ENCODE results near the gene TRMT2A. TPM values are rescaled to one million over a fixed set of nuclear protein-coding genes. Genes with fewer than 3 reads are reported as not detected.

The TRMT2A gene
- polyA plus RNA-seq, 1 donor (not counting 4 experiments of a cell fraction or from before 2014, with no cell fraction given), result 18.3 TPM

DNA sequence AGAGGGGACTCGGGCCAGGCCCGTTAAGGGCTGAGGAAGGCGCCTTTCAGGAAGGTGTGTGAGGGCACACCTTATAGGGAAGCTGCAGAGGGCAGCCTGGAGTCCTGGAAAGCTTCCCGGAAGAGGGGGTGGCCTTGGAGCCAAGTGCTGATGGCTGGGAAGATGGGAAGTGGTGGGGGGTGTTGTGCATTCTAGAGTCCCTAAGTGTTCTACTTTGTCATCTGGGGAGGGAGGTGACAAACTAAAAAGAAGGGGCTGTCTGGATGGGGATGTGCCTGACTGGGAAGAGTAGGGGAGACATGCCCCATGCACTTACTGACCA, 21.4 kb upstream of the TRMT2A start:
- H3K4me1 ChIP-seq (ENCODE audit: control insufficient read depth, extremely low read depth, insufficient read depth, low read length), result peaks cover 7% of the 10 kb centered on the region
- no peaks in the 10 kb centered on the region for H3K9me3 ChIP-seq (ENCODE audit: control insufficient read depth, low read depth, low read length)
- H3K9ac ChIP-seq (ENCODE audit: control insufficient read depth, extremely low read depth, insufficient read depth, low read length), result no peak overlapping the region
- peaks cover 56% of the 10 kb centered on the region for H3K79me2 ChIP-seq (ENCODE audit: control insufficient read depth, insufficient read depth, low read length)
- TF ChIP-seq, protein P1, sequence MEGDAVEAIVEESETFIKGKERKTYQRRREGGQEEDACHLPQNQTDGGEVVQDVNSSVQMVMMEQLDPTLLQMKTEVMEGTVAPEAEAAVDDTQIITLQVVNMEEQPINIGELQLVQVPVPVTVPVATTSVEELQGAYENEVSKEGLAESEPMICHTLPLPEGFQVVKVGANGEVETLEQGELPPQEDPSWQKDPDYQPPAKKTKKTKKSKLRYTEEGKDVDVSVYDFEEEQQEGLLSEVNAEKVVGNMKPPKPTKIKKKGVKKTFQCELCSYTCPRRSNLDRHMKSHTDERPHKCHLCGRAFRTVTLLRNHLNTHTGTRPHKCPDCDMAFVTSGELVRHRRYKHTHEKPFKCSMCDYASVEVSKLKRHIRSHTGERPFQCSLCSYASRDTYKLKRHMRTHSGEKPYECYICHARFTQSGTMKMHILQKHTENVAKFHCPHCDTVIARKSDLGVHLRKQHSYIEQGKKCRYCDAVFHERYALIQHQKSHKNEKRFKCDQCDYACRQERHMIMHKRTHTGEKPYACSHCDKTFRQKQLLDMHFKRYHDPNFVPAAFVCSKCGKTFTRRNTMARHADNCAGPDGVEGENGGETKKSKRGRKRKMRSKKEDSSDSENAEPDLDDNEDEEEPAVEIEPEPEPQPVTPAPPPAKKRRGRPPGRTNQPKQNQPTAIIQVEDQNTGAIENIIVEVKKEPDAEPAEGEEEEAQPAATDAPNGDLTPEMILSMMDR (optimal IDR thresholded peaks at IDR 0.05 in 1 of 3, IDR thresholded peaks at IDR 0.05 in 1 of 3, conservative IDR thresholded peaks at IDR 0.05 in 1 of 3; ENCODE audit: extremely low read depth in 1 of 3, insufficient read depth in 2 of 3, low read length in 3 of 3), result peak in 2 of 3 experiments; percentile 15 to 17
- TF ChIP-seq EZH2 (IDR thresholded peaks at IDR 0.05; ENCODE audit: low read length), result no peak
- DNase-seq (ENCODE audit: low read depth, low spot score) (no peak), FAIRE-seq (no peak)
- dilution Hi-C loops (cut with MboI; ENCODE audit: extremely low pct_ligation_motif_present, low sequenced_read_pairs), result no loop called here
- peaks cover 31% of the 10 kb centered on the region for H4K20me1 ChIP-seq (ENCODE audit: control insufficient read depth, extremely low read depth, insufficient read depth, low read length)
- H2AFZ ChIP-seq (ENCODE audit: control insufficient read depth, low read length), result no peak overlapping the region
- H3K27me3 ChIP-seq (ENCODE audit: control insufficient read depth, extremely low read depth, insufficient read depth, low read length), result no peaks in the 10 kb centered on the region
- H3K4me2 ChIP-seq (ENCODE audit: control insufficient read depth, extremely low read depth, insufficient read depth, low read depth, low read length), result no peak overlapping the region
- H3K36me3 ChIP-seq (ENCODE audit: control insufficient read depth in 2 of 2, extremely low read depth in 1 of 2, insufficient read depth in 2 of 2, low read length in 2 of 2), result peaks cover 9 to 23% of the 10 kb centered on the region in 2 experiments
- H3K27ac ChIP-seq (ENCODE audit: control insufficient read depth, insufficient read depth, low read length), result no peak overlapping the region
- H3K9me1 ChIP-seq (ENCODE audit: control insufficient read depth, extremely low read depth, insufficient read depth, low read length), result no peaks in the 10 kb centered on the region
- no peak overlapping the region for H3K4me3 ChIP-seq (ENCODE audit: control insufficient read depth in 2 of 3, extremely low read depth in 1 of 3, insufficient read depth in 2 of 3, low read depth in 1 of 3, low read length in 3 of 3)

DNA sequence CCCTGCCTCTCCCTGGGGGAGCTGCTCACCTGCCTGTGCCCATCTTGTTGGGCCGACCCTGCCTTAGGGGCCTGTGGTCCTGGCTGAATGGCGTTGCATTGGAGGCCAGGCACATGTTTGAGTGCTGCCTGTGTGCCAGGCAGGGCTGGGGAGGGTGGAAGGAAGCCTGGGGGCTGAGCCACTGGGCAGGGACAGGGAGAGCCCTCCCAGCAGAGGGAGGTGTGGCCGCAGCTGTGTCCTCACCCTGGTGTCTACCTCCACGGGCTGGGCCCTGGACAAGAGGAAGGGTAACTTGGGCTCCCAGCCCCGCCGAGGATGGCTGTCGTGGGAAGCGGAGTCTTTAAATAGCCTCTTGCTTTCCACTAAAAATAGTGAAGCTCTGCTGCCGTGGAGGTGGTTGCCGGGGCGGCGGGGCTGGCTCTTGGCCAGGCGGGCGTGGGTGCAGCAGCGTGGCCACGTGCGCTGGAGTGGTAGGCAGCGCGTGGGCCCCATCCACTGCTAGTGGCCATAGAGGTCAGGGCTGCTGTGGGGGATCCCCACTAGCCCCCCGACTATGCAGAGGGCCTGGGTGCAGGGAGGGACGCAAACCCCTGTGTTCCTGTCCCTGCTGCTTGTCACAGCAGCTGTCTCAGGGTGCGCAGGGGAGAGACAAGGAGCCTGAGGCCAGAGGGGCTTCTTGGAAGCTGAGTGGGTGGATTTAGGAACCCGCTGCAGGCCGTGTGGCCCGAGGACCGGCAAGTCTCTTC, 20.8 kb upstream of the TRMT2A start:
- Histone ChIP-seq H3K79me2 (ENCODE audit: control insufficient read depth, insufficient read depth, low read length) (peaks cover 61% of the 10 kb centered on the region), H3K4me3 (ENCODE audit: control insufficient read depth in 2 of 3, extremely low read depth in 1 of 3, insufficient read depth in 2 of 3, low read depth in 1 of 3, low read length in 3 of 3) (no peak overlapping the region), H3K36me3 (ENCODE audit: control insufficient read depth in 2 of 2, extremely low read depth in 1 of 2, insufficient read depth in 2 of 2, low read length in 2 of 2) (peaks cover 9 to 23% of the 10 kb centered on the region in 2 experiments)

More for the DNA sequence above, 20.8 kb upstream of the TRMT2A start:
- dilution Hi-C loops (cut with MboI; ENCODE audit: extremely low pct_ligation_motif_present, low sequenced_read_pairs), result no loop called here
- no peak overlapping the region for H3K4me2 ChIP-seq (ENCODE audit: control insufficient read depth, extremely low read depth, insufficient read depth, low read depth, low read length)
- no peak overlapping the region for H3K27ac ChIP-seq (ENCODE audit: control insufficient read depth, insufficient read depth, low read length)
- peaks cover 31% of the 10 kb centered on the region for H4K20me1 ChIP-seq (ENCODE audit: control insufficient read depth, extremely low read depth, insufficient read depth, low read length)
- H3K9me3 ChIP-seq (ENCODE audit: control insufficient read depth, low read depth, low read length), result no peaks in the 10 kb centered on the region
- peaks cover 12% of the 10 kb centered on the region for H3K4me1 ChIP-seq (ENCODE audit: control insufficient read depth, extremely low read depth, insufficient read depth, low read length)
- H3K9ac ChIP-seq (ENCODE audit: control insufficient read depth, extremely low read depth, insufficient read depth, low read length), result no peak overlapping the region
- FAIRE-seq (no peak), DNase-seq (ENCODE audit: low read depth, low spot score) (no peak)
- H3K27me3 ChIP-seq (ENCODE audit: control insufficient read depth, extremely low read depth, insufficient read depth, low read length), result no peaks in the 10 kb centered on the region
- no peaks in the 10 kb centered on the region for H3K9me1 ChIP-seq (ENCODE audit: control insufficient read depth, extremely low read depth, insufficient read depth, low read length)
- no peak for TF ChIP-seq EZH2 (IDR thresholded peaks at IDR 0.05; ENCODE audit: low read length)
- TF ChIP-seq, protein P1 (optimal IDR thresholded peaks at IDR 0.05 in 1 of 3, IDR thresholded peaks at IDR 0.05 in 1 of 3, conservative IDR thresholded peaks at IDR 0.05 in 1 of 3; ENCODE audit: extremely low read depth in 1 of 3, insufficient read depth in 2 of 3, low read length in 3 of 3), result no peak
- no peak overlapping the region for H2AFZ ChIP-seq (ENCODE audit: control insufficient read depth, low read length)

Measured in keratinocyte (primary cell).